ENCODE measurements around the gene EMCN.
"Not testable (repeated sequence)": the region's sequence is repeated elsewhere in the genome, so short reads cannot be mapped to it uniquely, and the experiment has no call there.

The EMCN gene, protein sequence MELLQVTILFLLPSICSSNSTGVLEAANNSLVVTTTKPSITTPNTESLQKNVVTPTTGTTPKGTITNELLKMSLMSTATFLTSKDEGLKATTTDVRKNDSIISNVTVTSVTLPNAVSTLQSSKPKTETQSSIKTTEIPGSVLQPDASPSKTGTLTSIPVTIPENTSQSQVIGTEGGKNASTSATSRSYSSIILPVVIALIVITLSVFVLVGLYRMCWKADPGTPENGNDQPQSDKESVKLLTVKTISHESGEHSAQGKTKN

DNA sequence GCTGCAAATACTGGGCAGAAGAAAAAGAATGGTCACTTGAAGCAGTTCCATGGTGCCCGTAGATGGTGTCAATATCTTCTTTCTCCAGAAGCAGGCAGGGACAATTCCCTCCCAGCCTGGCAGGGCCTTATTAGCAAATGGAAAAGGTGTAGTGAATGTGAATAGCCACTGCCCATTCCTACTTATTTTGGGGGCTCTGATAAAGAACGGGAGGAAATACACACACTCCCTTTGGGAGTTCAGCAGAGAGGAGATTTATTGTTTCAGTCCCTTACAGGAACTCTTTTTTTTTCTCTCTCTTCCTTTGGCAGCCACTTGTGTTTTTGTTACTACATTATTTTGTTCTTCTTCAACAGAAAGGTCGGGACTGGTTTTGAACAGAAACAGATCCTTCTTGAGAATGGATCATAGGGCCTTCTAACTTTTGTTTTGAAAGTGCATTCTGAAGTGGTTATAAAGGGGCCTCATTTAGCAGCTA, at the start of gene EMCN:
Gene EMCN (minus strand): TSS at position 159 of the 478 bp plus-strand sequence. CDS start 108 bp downstream, at position 51.
- no peak for DNase-seq (ENCODE audit: low read depth)

DNA sequence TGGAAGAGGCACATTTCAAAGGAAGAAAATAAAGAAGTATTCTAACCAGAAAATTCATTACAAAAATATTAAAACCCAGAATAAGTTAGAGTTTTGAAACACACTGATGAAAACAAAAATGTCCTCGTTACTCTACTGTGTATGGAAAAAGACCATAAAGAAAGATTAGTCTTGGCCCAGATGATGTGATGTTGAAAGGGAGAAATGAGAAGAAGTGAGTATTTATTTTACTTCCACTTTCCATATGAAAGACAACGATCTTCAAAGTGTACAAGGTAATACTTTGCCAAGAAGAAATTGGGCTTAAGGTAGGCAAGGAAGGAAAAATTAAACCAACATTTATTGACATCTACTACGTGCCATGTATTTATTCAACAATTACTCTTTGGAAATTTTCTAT, 48.6 kb upstream of the EMCN start:
- DNase-seq (ENCODE audit: low read depth): no peak

DNA sequence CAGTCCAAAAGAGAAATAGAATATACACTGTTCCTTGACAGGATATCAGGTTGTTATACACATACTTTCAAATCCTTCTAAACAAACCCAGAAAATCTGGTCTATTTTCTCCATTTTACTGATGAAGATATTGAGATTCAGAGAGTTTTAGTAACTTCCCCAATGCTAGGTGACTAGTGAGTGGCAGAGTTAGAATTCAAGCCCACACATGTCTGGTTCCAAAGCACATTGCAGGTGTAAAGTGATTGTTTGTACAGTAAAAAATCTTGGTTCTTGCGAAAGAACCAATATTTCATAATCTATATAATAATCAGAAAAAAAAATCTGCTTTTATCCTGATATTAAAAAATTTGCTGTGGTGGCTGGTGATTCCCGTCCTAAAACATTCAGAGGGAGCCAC, 39.5 kb upstream of the EMCN start:
- DNase-seq (ENCODE audit: low read depth): no peak

DNA sequence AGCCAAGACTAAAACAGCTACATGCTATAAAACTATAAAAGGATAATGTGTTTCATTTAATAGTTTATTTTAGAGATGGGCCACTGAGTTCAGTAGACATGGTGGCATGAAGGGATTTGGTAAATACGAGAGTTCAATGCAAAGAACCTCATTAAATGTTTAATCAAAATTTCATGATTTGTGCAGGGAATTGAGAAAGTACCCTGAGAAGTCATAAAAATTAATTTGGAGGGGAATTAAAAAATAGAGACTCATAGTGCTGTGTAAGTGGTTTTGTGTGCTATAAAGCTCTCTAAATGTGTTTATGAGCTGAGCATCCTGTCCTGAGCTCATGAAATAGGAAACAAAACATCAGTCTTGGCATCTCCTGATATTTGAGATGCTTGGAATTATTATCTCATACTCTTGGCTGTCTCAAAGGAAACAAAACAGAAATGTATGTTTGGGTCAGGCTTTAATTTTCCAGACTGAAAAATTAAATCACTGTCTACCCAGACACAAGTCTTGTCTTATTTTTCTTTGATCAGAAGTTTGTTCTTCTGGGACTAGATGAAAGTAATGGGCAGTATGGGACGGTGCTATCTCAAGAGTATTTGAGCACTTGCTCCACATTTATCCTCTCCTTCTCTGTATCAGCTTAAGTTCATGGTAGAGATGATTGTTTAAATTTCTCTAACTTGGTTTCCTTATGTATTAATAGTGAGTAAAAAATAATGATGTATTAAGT, 38.0 kb upstream of the EMCN start:
- DNase-seq (ENCODE audit: low read depth): no peak

DNA sequence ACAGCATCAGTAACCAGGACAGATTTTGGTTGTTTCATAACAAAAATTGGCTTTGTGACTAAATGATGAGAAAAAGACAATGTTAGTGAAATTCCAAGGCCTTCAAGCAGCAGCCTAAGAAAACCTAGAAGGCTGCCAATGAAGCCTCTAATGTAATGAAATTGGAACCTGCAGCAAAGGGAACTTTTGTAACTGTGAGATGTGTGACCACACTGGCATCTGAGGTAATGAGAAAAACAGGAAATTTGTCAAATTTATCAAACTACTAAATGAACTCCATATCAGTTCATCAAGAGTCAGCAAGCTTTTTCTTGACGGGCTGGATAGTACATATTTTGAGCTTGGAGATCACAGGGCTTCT, 30.4 kb upstream of the EMCN start:
- DNase-seq (ENCODE audit: low read depth): no peak

DNA sequence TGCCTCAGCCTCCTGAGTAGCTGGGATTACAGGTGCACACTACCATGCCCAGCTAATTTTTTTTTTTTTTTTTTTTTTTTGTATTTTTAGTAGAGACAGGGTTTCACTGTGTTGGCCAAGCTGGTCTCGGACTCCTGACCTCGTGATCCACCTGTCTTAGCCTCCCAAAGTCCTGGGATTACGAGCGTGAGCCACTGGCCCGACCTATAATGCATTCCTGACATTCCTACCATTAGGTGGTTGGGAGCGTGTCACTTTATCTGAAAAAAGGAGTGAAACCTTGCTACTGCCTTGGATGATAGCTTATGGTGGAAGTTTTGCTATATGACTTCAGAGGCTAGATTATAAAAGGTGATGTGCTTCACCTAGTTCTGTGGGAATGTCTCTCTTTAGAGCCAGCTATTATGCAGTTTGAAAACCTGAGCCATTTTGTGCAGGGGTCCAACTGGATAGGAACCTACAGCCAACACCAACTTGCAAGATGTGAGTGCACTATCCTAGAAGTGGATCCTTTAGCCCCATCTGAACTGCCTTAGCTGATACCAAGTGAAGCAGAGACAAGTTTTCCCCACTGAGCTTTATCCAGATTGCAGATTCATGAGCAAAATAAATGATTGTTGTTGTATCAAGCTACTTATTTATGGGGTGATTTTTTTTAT, 29.8 kb upstream of the EMCN start:
- DNase-seq (ENCODE audit: low read depth): no peak

DNA sequence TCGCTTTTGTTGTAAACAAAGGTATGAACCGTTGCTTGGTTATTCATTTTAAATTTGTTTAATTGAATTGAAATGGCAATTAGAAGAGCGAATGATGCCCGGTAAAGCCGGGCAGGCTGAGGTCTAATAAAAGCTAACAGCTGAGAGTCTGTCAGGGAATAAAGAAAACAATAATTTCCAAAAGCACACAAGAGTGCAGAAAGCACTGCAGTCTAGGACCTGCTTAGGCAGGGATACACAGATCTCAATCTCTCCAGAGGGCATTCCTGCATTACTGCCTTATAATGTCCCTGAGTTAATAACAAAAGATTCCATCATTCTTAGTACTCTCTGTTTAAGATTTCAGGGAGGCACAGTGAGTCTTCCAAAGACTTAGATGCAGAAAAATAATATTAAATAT, 27.6 kb upstream of the EMCN start:
- DNase-seq (ENCODE audit: low read depth): no peak

DNA sequence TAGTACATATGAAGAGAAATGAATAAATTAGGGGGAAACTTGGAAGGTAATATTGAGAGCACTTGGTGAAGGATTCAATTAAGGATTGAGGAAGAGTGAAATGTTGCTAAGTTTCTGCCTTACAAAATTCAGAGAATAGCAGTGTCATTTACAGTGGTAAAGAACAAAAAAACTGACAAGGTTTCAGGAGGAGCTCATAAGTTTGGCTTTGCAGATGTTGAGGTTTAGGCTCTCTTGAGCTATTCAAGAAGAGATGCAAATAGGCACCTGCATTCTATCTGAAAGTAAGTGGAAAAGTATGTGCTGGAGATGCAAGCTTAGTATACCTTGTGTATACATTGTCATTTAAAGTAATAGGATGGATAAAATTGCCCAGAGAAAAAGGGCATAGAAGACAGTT, 22.3 kb upstream of the EMCN start:
- DNase-seq (ENCODE audit: low read depth): no peak

DNA sequence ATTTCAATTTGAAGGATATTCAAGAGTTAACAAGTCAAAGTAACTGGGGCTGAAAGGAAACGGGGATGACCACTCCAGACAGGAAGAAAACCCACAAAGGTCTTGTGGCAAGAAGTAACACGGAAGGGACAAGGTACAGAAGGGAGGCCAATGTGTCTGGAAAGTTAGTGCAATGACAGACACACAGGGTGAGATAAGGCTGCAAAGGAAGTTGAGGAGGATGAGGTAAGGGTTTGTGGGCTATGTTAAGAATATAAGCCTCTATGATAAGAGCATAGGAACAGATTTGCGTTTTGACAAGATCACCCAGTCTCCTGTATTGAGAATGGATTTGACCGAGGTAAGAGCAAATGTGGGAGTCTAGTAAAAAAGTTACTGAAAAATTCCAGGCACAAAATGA, 21.9 kb upstream of the EMCN start:
- DNase-seq (ENCODE audit: low read depth): no peak

DNA sequence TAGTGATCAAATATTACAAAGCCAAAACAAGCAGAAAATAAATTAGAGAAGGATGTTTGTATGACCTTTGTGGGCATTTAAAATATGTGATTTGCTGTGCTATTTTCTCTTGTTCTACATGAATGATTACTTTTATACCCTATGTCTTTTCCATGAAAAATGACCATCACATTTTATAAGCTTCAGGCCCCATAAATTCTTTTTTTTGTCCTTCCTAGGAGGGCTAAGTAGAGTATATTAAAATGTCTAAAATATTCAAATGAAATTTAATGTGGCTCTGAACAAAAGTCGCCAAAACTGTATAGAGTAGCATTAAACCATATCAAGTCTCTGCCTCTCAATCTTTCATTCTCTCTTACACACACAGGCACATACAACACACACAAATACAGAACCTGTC, 15.9 kb upstream of the EMCN start:
- no peak for DNase-seq (ENCODE audit: low read depth)

DNA sequence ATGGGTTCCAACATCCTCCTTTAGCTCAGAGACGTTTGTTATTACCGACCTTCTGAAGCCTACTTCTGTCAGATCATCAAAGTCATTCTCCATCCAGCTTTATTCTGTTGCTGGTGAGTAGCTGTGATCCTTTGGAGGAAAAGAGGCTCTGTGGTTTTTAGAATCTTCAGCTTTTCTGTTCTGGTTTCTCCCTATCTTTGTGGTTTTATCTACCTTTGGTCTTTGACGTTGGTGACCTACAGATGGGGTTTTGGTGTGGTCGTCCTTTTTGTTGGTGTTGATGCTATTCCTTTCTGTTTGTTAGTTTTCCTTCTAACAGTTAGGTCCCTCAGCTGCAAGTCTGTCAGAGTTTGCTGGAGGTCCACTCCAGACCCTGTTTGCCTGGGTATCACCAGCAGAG, 12.3 kb upstream of the EMCN start:
- DNase-seq (ENCODE audit: low read depth): not testable (repeated sequence)

DNA sequence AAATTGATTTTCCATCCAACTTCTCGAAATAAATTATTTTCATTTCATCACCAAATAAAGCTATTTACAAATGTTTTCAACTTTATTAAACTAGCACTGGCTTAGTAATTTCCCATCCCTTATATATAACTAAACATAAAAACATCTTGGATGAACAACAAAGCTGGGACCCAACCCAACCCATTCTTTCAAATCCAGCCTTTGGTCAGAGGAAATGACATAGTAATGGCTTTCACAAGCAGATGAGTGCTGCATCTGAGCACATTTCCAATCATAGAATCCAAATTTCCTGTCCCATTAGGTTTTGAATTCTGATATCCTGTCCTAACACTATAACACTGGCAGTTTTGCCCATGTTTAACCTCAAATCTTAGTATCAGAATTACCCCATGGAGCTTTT, 7.9 kb upstream of the EMCN start:
- no peak for DNase-seq (ENCODE audit: low read depth)

DNA sequence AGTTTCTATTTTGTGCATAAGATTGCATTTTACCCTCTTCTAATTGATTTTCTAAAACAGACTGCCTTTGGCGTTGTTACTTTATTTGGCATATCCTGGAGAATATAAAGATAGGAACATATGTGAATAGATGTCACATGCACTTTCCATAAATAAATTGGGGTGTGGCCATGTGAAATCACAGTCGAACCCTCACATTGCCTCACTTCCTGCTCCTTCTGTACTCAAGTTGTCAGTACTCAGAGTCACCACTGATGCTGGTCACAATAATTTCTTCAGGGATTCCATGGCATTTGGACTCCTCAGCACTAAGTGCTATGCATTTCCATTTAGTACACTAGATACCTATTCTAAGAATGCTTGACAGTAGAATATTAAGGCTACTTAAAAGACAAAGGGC, 1.4 kb upstream of the EMCN start:
- DNase-seq (ENCODE audit: low read depth): no peak

DNA sequence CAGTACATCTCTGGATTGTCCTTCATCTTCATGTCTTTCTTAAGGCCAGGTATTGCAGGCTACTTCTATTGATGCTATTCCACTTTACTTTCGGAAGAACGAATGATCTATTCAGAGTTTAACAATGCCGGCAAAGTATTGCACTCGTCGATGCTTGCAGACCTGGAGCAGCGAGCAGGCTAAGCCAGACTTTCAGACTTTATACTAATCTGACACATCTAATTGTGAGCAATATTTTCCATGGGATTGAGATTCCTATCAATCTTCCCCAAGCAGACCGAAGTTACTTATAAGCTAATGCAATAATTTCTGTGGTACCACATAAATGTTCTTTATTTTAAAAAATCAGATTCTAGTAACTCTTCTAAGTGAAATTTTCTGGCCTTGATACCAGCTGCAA, 1.6 kb downstream of the EMCN start:
- DNase-seq (ENCODE audit: low read depth): no peak

DNA sequence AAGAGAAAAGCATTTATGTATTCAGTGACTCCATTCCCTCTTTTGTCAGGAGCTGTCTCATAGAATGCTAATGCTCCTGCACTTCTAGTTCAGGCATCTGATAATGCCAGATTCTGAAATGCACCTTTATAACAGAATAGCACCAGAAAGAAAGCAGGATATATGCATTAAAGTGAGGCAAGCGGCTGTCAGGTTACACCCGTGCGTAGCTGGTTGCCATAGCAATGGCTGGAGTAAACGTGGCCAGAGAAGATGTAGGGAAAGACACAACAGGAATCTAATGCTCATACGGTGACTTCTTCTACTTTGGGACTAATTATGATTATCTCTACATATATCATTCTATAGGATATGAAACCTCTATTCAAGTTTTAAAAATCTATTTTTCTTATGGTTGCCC, 5.9 kb downstream of the EMCN start:
- DNase-seq (ENCODE audit: low read depth): no peak

DNA sequence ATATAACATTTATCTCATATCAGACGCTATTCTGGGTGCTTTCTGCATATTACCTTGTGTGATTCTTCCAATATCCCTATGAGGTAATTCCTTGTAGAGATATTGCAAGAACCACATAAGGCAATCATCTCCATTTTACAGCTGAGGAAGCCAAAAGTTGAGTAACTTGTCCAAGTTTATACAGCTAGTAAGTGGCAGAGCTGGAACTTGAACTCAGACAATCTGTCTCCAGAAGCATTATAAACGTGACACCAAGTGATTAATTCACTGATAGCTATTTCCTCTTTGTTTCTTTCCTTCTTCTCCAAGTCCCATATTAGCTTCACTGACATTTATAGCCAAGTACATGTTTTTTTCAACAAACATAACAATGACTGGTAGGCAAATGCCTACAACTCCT, 7.3 kb downstream of the EMCN start:
- no peak for DNase-seq (ENCODE audit: low read depth)

DNA sequence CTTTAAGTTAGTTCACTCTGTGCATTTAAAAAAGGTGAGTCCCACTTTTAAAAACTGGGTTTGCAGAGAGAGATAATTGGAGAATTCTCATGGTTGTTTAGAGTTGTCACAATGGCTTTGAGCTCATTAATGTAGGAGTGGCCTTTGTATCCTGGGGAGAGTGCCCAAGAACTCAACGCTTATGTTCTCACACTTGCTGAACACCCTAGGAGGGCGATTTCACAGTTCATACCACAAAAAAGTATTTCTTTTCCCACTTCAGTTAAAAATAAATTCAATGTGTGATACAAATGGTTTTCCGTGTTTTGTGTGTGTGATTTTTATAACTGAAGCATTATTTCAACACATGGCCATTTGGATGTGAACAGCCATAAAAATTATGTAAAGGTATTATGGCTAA, 8.4 kb downstream of the EMCN start:
- DNase-seq (ENCODE audit: low read depth): no peak

DNA sequence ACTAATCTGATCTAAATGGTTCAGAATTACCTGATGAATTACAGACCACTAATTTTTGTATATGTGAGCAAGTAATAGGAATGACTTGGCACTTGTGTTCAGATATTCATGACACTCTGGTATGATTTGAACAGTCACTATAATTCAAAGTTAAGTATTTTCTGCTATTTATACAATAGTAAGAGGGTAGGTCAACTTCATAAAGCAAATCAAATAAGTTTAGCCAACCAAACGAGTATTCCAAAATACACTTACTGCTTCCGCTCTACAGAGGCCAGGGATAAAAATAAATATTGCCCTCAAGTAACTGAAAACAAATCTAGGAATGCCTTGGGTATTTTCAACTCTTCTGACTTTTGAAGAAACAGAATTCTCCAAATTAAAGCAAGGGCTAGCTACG, 9.1 kb downstream of the EMCN start:
- DNase-seq (ENCODE audit: low read depth): no peak

DNA sequence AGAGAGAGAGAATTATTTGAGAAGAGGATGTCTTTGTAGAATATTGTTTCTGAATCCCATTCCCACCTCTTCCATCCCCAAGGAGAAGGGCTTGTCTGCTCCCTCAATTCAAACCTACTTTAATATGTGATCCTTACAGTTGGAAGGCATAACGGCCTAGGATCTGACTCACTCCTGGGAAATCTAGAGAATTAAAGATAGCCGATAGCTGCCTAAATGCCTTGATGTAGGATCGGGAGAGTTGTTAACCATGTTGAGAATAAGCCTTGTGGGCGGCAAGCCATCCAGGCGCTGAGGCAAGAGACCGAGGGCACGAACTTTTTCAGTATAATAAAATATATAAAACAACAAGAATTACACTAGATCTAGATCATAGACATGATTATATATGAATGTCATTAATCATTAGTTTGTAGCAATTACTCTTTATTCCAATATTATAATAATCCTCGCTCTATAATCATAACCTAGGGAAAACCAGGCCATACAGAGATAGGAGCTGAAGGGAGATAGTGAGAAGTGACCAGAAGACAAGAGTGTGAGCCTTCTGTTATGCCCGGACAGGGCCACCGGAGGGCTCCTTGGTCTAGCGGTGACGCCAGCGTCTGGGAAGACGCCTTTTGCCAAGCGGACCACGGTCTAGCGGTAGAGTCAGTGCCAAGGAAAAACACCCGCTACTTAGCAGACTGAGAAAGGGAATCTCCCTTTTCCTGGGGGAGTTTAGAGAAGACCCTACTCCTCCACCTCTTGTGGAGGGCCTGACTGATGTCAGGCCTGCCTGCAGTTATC, 13.5 kb downstream of the EMCN start:
- no peak for DNase-seq (ENCODE audit: low read depth)

DNA sequence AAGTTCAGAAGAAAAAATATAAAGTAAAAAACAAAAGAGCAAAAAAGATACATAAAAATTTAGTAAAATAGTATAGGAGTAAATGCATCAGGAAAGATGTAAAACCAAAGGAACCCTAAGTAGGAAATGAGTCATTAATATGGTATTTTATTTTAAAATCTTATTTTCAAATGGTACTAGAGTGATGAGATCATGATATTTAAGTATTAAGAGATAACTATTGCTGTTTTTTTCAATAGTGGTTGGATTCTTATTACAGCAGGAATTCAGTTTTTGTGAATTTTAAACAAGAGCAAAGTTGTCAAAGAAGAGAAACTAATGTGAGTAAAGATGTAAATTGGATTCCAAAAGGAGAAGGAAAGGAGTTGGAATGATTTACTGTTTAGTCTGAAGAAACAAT, 20.0 kb downstream of the EMCN start:
- DNase-seq (ENCODE audit: low read depth): no peak

DNA sequence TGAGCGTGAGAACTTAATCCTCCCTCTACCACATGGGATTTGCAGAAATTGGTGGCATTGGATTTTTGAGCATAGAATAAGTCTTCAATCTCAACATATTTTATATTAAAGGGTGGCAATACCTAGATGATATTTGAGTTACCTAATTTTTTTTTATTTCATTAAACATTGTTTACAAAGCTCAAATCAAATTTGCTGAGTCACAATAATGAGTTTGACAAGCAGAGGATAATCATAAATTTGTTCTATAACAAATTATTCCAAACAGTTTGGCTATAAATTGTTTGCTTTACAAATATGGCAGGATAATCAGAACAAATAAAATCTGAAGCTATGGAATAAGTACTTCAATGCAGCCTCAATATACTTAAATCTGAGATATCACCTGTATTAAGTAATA, 22.7 kb downstream of the EMCN start:
- no peak for DNase-seq (ENCODE audit: low read depth)

DNA sequence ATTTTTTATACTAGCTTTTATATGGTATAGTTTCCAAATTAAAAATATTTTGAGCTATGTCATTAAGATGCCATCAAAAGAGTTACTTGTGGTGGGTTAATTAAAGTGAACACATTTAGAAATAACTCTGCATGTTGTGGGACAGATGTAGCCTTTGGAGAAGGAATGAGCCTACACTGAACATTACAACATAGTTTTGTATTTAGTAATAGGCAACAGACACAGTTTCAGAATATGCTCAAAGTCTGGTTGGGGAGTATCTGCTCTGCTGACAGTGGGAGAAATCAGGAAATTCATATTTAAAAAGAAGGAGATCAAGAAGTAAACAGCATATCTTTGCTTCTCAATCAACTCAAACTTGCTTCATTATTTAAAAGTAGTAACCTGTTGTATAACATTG, 23.7 kb downstream of the EMCN start:
- DNase-seq (ENCODE audit: low read depth): no peak

DNA sequence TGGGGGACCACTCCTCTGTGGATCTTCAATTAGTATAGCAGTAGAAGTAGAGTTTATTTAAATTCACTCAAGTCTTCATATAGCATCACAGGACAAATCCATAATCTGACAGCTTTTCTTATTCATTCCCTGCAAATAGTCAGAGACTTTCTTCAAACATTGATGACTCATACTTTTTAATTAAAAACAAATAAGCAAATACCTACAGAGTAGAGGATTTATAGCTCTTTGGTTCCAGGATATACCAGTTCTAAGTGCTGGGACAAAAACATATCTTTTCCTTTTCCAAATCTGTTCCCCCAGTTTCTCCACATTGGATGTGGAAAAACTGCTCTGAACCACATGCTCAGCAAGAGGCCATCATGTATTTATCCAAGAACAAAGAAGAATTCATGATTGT, 24.1 kb downstream of the EMCN start:
- DNase-seq (ENCODE audit: low read depth): no peak
